ENCODE data around the gene FBXL2. TPM values are rescaled to one million over a fixed set of nuclear protein-coding genes. Genes with fewer than 3 reads are reported as not detected.

FBXL2 gene
- total and polyA plus RNA-seq, 2 of the 8 experiments (the other 6 are each of a cell fraction or from before 2014, with no cell fraction given): 3.1 to 5.4 TPM

DNA sequence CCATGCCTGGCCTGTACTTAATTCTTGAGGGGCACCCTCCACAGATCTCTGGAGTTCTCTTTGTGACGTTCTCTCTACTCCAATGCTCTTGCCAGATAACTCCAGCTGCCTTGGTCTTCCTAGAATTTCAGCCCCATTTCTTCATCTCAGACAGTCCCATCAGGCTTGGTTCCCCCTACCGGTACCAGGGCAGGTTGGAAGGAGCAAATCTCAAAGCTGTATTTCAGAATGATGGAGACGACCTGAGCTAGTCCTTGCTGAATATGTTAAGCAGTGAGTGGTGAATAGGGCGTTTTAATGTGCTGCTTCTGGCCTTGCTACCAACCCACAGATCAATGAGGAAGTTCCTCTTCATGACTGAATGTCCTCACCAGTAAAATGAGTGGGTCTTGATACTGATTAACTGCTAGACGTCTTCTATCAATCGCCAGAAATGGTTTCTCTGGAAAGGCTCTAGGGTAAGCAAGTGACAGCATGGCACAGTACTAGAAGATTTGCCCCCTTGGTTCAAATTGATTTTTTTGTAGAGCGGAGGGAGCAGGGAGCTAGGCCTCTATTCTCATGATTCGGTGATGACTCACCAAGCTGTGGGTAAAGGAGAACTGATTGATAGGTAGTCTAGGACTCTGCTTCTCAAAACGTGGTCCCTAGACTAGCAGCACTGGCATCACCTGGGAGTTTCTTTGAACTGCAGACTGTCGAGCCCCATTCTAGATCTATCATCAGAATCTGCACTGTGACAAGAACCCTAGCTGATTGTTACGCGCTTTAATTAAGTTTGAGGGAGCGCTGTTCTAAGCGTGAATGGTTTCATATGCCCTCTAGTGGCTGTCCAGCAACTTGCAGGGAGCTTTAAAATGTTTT lies 95.2 kb downstream of the FBXL2 start:
- ChIA-PET POLR2A (ENCODE audit: partially characterized antibody) (interaction anchor here (1.0 kb wide), 1 partner anchor 241 kb away, joined by 3 read pairs; no protein-coding TSS in a partner anchor), CTCF (ENCODE audit: partially characterized antibody) (interaction anchor here (0.5 to 9.1 kb wide), 65 partner anchors 9 to 434 kb away, joined by 3 to 104 read pairs (median 5); no protein-coding TSS in a partner anchor)
- H3K4ac ChIP-seq (replicated peaks; ENCODE audit: insufficient read length, low read depth, low read length): no peak overlapping the region
- no peak for TF ChIP-seq CBX8 (IDR thresholded peaks at IDR 0.05; ENCODE audit: borderline replicate concordance, low read depth, low read length)
- peak; percentile 88 to 90 for TF ChIP-seq RAD21 (IDR thresholded peaks at IDR 0.05 in 1 of 2, conservative IDR thresholded peaks at IDR 0.05 in 1 of 2; ENCODE audit: low read depth in 2 of 2, low read length in 2 of 2)
- peak in 2 of 3 experiments; percentile 82 to 89; a peak in 3 of 4 replicates for TF ChIP-seq CTCF (IDR thresholded peaks at IDR 0.05; ENCODE audit: control extremely low read depth in 1 of 3, insufficient read depth in 1 of 3, low read depth in 1 of 3, low read length in 3 of 3)
- TF ChIP-seq TEAD4 (IDR thresholded peaks at IDR 0.05; ENCODE audit: low read depth, low read length): no peak
- H3K23ac ChIP-seq (ENCODE audit: insufficient read length): no peak overlapping the region
- H2BK5ac ChIP-seq (ENCODE audit: low read depth, low read length): no peak overlapping the region
- no peak overlapping the region for H4K8ac ChIP-seq (ENCODE audit: extremely low read depth, insufficient read depth, low read length)
- no peaks in the 10 kb centered on the region for H3K27me3 ChIP-seq (replicated peaks in 1 of 4; ENCODE audit: control insufficient read depth in 3 of 4, extremely low read depth in 1 of 4, insufficient read depth in 3 of 4, low read length in 3 of 4)
- 0 out of 2 replicates have a peak overlapping the region, but pooled peaks have one; percentile 5 for H2BK15ac ChIP-seq (ENCODE audit: low read length)
- H3K9me3 ChIP-seq (ENCODE audit: insufficient read depth in 2 of 2, low read depth in 1 of 2, low read length in 1 of 2): no peaks in the 10 kb centered on the region
- no peaks in the 10 kb centered on the region for H3K4me1 ChIP-seq (replicated peaks in 1 of 4; ENCODE audit: control insufficient read depth in 3 of 4, insufficient read depth in 4 of 4, low read length in 3 of 4)
- no peak overlapping the region for H3K4me2 ChIP-seq (ENCODE audit: insufficient read depth in 1 of 2, low read depth in 2 of 2, low read length in 2 of 2)
- H3K9ac ChIP-seq (replicated peaks in 1 of 4; ENCODE audit: extremely low read depth in 1 of 4, low read depth in 3 of 4, low read length in 3 of 4): no peak overlapping the region
- no peak overlapping the region for H3K4me3 ChIP-seq (ENCODE audit: extremely low read depth in 1 of 4, insufficient read depth in 2 of 4, low read depth in 3 of 4, low read length in 4 of 4)
- no peak overlapping the region for H3K18ac ChIP-seq (ENCODE audit: extremely low read depth, low read length)
- no peaks in the 10 kb centered on the region for H3K79me1 ChIP-seq (ENCODE audit: low read depth, low read length)
- H3K27ac ChIP-seq (ENCODE audit: low read depth, low read length): no peak overlapping the region
- H3K14ac ChIP-seq (ENCODE audit: insufficient read length): no peak overlapping the region
- H2AK5ac ChIP-seq (ENCODE audit: low read depth, low read length): no peak overlapping the region
- no peaks in the 10 kb centered on the region for H3K23me2 ChIP-seq (ENCODE audit: low read depth, low read length)
- no peak overlapping the region for H2BK120ac ChIP-seq (replicated peaks; ENCODE audit: low read depth, low read length)
- peak overlapping the region; percentile 65; the same call in 1 of the 2 replicates for H2AFZ ChIP-seq (ENCODE audit: low read length)
- no peak overlapping the region for H3K56ac ChIP-seq (replicated peaks; ENCODE audit: insufficient read length, low read depth, low read length)
- H2BK20ac ChIP-seq (ENCODE audit: low read length): no peak overlapping the region
- 70% methylated on average over 14 of the region's 14 CpGs; no CpG with 5 or more reads in 1 of the 2 experiments for WGBS, 2 experiments (ENCODE audit: extremely low coverage in 1 of 2, insufficient coverage in 1 of 2, insufficient read length in 1 of 2, insufficient replicate concordance in 2 of 2, low coverage in 1 of 2, low lambda C conversion rate in 2 of 2, missing lambda C conversion rate in 1 of 2)
- DNase-seq (ENCODE audit: low read depth in 1 of 2, low spot score in 2 of 2): peak in 1 of 2 experiments; percentile 55
- no peak overlapping the region for H4K91ac ChIP-seq (replicated peaks; ENCODE audit: insufficient read length, low read length)
- no peak overlapping the region for H2BK12ac ChIP-seq (ENCODE audit: low read depth, low read length)
- no peaks in the 10 kb centered on the region for H4K20me1 ChIP-seq (replicated peaks in 1 of 2; ENCODE audit: control insufficient read depth in 1 of 2, insufficient read depth in 2 of 2, low read length in 2 of 2)
- no peaks in the 10 kb centered on the region for H3K36me3 ChIP-seq (ENCODE audit: control insufficient read depth in 2 of 4, insufficient read depth in 4 of 4, low read length in 3 of 4)
- FAIRE-seq: peak; percentile 63
- no peaks in the 10 kb centered on the region for H3K79me2 ChIP-seq (ENCODE audit: control insufficient read depth in 1 of 2, insufficient read depth in 2 of 2, low read length in 2 of 2)
- H4K5ac ChIP-seq (ENCODE audit: insufficient read length, low read depth, low read length): no peak overlapping the region

All from H1 (cell line).